GM12878 (cell line): ENCODE data around the gene ALKBH8. TPM values are rescaled to one million over a fixed set of nuclear protein-coding genes. Genes with fewer than 3 reads are reported as not detected.

Source experiments
- ATAC-seq: fragments of 200-7000 bp; cut with Tn5 transposase; 3 replicates; pipeline ENCODE4 v1.9.1; 2020; ENCODE audit warnings: mild to moderate bottlenecking, moderate library complexity
- BruUV-seq: library from RNA; stranded (reverse); fragments of 400-500 nt; replicated peaks from 2 replicates; lab custom pipeline; 2021; lab: Mats Ljungman, UMichigan
- CTCF ChIA-PET: fragments of 300-600 bp; sonication (Branson Sonifier 250); formaldehyde crosslinking; extraction: SDS; loops from one replicate; lab custom pipeline; 2021; ENCODE audit warnings: inconsistent platforms; lab: Yijun Ruan, JAX
- POLR2A ChIA-PET: fragments of 350-600 bp; formaldehyde crosslinking; extraction: SDS; loops from one replicate; lab custom pipeline; 2021; ENCODE audit warnings: inconsistent platforms; lab: Charles Lee
- RAD21 ChIA-PET: fragments of 300-600 bp; sonication (Branson Sonifier 250); formaldehyde crosslinking; loops from one replicate; lab custom pipeline; 2023; ENCODE audit warnings: antibody characterized with exemption; ENCODE audit not compliant: unreplicated experiment; lab: Charles Lee
- SMC1A ChIA-PET: fragments of 300-600 bp; sonication (Branson Sonifier 250); formaldehyde crosslinking; loops from one replicate; lab custom pipeline; 2023; ENCODE audit not compliant: unreplicated experiment, uncharacterized antibody; lab: Charles Lee
- DNase-seq: peaks from one replicate; pipeline ENCODE4 v3.0.0-alpha.2; 2011; ENCODE audit warnings: low read depth, low spot score
- FAIRE-seq: peaks from 3 replicates; lab custom pipeline; 2011; peaks lifted over from hg19 to GRCh38; lab: Jason Lieb, UNC
- H2AFZ ChIP-seq: 2 replicates; pipeline ENCODE4 v1.6.0; 2011; ENCODE audit warnings: low read depth, low read length, control low read depth; ENCODE audit not compliant: control insufficient read depth
- H3K27ac ChIP-seq: 2 replicates; pipeline ENCODE4 v1.5.1; 2011; ENCODE audit warnings: control low read depth; ENCODE audit not compliant: control insufficient read depth, insufficient read depth
- H3K27me3 ChIP-seq, 2 experiments: replicated peaks in 1 of 2; 2 replicates each; pipeline versions ENCODE4 v1.6.0 to v1.6.1; 2011; ENCODE audit warnings: low read length in 1 of 2; ENCODE audit not compliant: control insufficient read depth in 2 of 2, insufficient read depth in 2 of 2
- H3K36me3 ChIP-seq, 2 experiments: 2 replicates each; pipeline ENCODE4 v1.5.1; 2011; ENCODE audit warnings: low read length in 1 of 2; ENCODE audit not compliant: control insufficient read depth in 2 of 2, insufficient read depth in 2 of 2
- H3K4me1 ChIP-seq: 2 replicates; pipeline ENCODE4 v1.6.1; 2011; ENCODE audit warnings: mild to moderate bottlenecking, low read length, moderate library complexity, mixed read lengths; ENCODE audit not compliant: control insufficient read depth, insufficient read depth
- H3K4me2 ChIP-seq: 2 replicates; pipeline ENCODE4 v1.6.0; 2011; ENCODE audit warnings: control low read depth; ENCODE audit not compliant: control insufficient read depth, insufficient read depth
- H3K4me3 ChIP-seq: fragments of 200-600 bp; sonication (generic); 2 replicates; pipeline ENCODE4 v1.5.1; 2016
- H3K79me2 ChIP-seq: 2 replicates; pipeline ENCODE4 v1.6.0; 2011; ENCODE audit warnings: low read length; ENCODE audit not compliant: control insufficient read depth, insufficient read depth
- H3K9ac ChIP-seq: 2 replicates; pipeline ENCODE4 v1.8.0; 2011; ENCODE audit warnings: low read length, control low read depth, mixed read lengths; ENCODE audit not compliant: control insufficient read depth, insufficient read depth
- H3K9me3 ChIP-seq: replicated peaks from 3 replicates; pipeline ENCODE4 v1.5.1; 2011; ENCODE audit warnings: mild to moderate bottlenecking, low read length; ENCODE audit not compliant: control insufficient read depth, insufficient read depth
- H4K20me1 ChIP-seq: 2 replicates; pipeline ENCODE4 v1.6.0; 2011; ENCODE audit not compliant: control insufficient read depth, insufficient read depth
- CREM ChIP-seq: IDR thresholded peaks from 2 replicates; pipeline ENCODE4 v1.6.1; 2014; ENCODE audit warnings: antibody characterized with exemption, low read depth
- E4F1 ChIP-seq: fragments of 450-650 bp; IDR thresholded peaks from 2 replicates; pipeline ENCODE4 v1.6.1; 2018; ENCODE audit warnings: borderline replicate concordance, mild to moderate bottlenecking; ENCODE audit not compliant: partially characterized antibody
- JUNB ChIP-seq: IDR thresholded peaks from 2 replicates; pipeline ENCODE4 v1.6.1; 2016; ENCODE audit warnings: antibody characterized with exemption, mild to moderate bottlenecking
- NFYB ChIP-seq: IDR thresholded peaks from 2 replicates; pipeline ENCODE4 v1.6.1; 2011; ENCODE audit warnings: low read depth, mild to moderate bottlenecking, low read length, improper control_type of control experiment, moderate library complexity; ENCODE audit not compliant: insufficient read depth
- NR2C1 ChIP-seq: fragments of 450-650 bp; IDR thresholded peaks from 2 replicates; pipeline ENCODE4 v1.6.1; 2017; ENCODE audit warnings: antibody characterized with exemption, mild to moderate bottlenecking, moderate library complexity
- NR2F1 ChIP-seq: fragments of 450-650 bp; conservative IDR thresholded peaks from 2 replicates; pipeline ENCODE4 v1.6.1; 2017; ENCODE audit warnings: mild to moderate bottlenecking
- POLR2AphosphoS5 ChIP-seq: IDR thresholded peaks from 2 replicates; pipeline ENCODE4 v1.6.1; 2011; ENCODE audit warnings: mild to moderate bottlenecking, low read length, inconsistent platforms
- RBBP5 ChIP-seq: fragments of 200-600 bp; sonication (generic); conservative IDR thresholded peaks from 2 replicates; pipeline ENCODE4 v1.6.1; 2016
- RELB ChIP-seq: fragments of 450-650 bp; IDR thresholded peaks from 2 replicates; pipeline ENCODE4 v1.6.1; 2017; ENCODE audit warnings: low read depth, mild to moderate bottlenecking, moderate library complexity
- SMC3 ChIP-seq: IDR thresholded peaks from 2 replicates; pipeline ENCODE4 v1.6.1; 2011; ENCODE audit warnings: low read length, improper control_type of control experiment, borderline replicate concordance
- WRNIP1 ChIP-seq: IDR thresholded peaks from 2 replicates; pipeline ENCODE4 v1.6.1; 2011; ENCODE audit warnings: low read depth, low read length, improper control_type of control experiment, borderline replicate concordance
- YY1 ChIP-seq: IDR thresholded peaks from 2 replicates; pipeline ENCODE4 v1.6.1; 2011; ENCODE audit warnings: low read depth, mild to moderate bottlenecking, low read length
- ZBTB40 ChIP-seq: fragments of 450-650 bp; IDR thresholded peaks from 2 replicates; pipeline ENCODE4 v1.6.1; 2016; ENCODE audit warnings: mild to moderate bottlenecking, moderate library complexity, borderline replicate concordance
- ZNF207 ChIP-seq: fragments of 450-650 bp; IDR thresholded peaks from 2 replicates; pipeline ENCODE4 v1.6.1; 2014; ENCODE audit warnings: antibody characterized with exemption, mild to moderate bottlenecking, borderline replicate concordance
- WGBS: methylation state at CpG from one replicate; pipeline ENCODE4 v1.1.6; 2016; ENCODE audit warnings: low lambda C conversion rate; ENCODE audit not compliant: insufficient replicate concordance, insufficient coverage; ENCODE audit errors: missing lambda C conversion rate; 5-methylcytosine and 5-hydroxymethylcytosine counted together
- in situ Hi-C: fragments of 300-500 bp; cut with MboI; formaldehyde crosslinking; loops from 9 replicates; pipeline ENCODE4 v1.14.3; 2018; ENCODE audit warnings: mixed read lengths
- intact Hi-C: fragments of 100-400 bp; cut with micrococcal nuclease; formaldehyde crosslinking; loops from one replicate; pipeline ENCODE4 v1.14.2; 2022; ENCODE audit not compliant: unreplicated experiment
- polyA plus RNA-seq, 11 experiments: library from polyadenylated mRNA; depleted of rRNA in 4 of 11; unstranded in 6 of 11; stranded (reverse) in 5 of 11; fragments of >200 nt; fragmentation: Nextera tagmentation in 4 of 11; fragmentation: Illumina TruSeq in 1 of 11; extraction: Ambion mirVana in 4 of 11; extraction: Trizol in 1 of 11; gene quantifications; 1 replicate in 1 of 11; 2 replicates in 10 of 11; pipeline versions ENCODE4 v1.2.1 to v1.2.3, GENCODE V29; 2011 to 2016; ENCODE audit warnings: inconsistent platforms in 2 of 11, missing spikeins in 2 of 11, low read depth in 1 of 11
- total RNA-seq, 4 experiments: library from RNA; depleted of rRNA in 3 of 4; stranded (reverse); fragments of >200 nt in 3 of 4; fragmentation: Illumina TruSeq in 1 of 4; extraction: Trizol in 1 of 4; gene quantifications; 2 replicates each; pipeline versions ENCODE4 v1.2.1 to v1.2.3, GENCODE V29; 2013 to 2021

ALKBH8 gene
- total and polyA plus RNA-seq, 10 of the 15 experiments (the other 5 are each of a cell fraction or from before 2014, with no cell fraction given) = 4.6 to 13.1 (median 9.5) TPM

- in situ Hi-C loops = no loop called here
- ChIA-PET CTCF (interaction anchor here (0.7 to 1.7 kb wide), 4 partner anchors 12 to 106 kb away, joined by 3 to 7 read pairs (median 4); no protein-coding TSS in a partner anchor), POLR2A (interaction anchor here (0.6 to 2.5 kb wide), 2 partner anchors 10 to 291 kb away, joined by 3 to 20 read pairs; no protein-coding TSS in a partner anchor), RAD21 (interaction anchor here (0.7 to 1.1 kb wide), 3 partner anchors 10 to 203 kb away, joined by 3 read pairs; no protein-coding TSS in a partner anchor), SMC1A (interaction anchor here (0.7 to 2.2 kb wide), 8 partner anchors 10 to 407 kb away, joined by 3 to 13 read pairs (median 3); no protein-coding TSS in a partner anchor)
- Histone ChIP-seq H3K4me3 (peak within 1 kb of the TSS; percentile 81), H3K9me3 (no peaks in the 10 kb centered on the region), H3K36me3 (peaks cover 4 to 5% of the 10 kb centered on the region in 2 experiments; a peak in 3 of 4 replicates), H4K20me1 (no peaks in the 10 kb centered on the region), H3K4me2 (peak within 1 kb of the TSS; percentile 55), H3K27ac (peak within 1 kb of the TSS; percentile 64), H3K27me3 (no peaks in the 10 kb centered on the region), H3K9ac (peak within 1 kb of the TSS; percentile 79), H3K4me1 (no peaks in the 10 kb centered on the region), H3K79me2 (peaks cover 18% of the 10 kb centered on the region), H2AFZ (peak within 1 kb of the TSS; percentile 94)
- TSS peak; percentile 97 for BruUV-seq
- peak; percentile 98 for ATAC-seq
- 3% methylated on average over 30 of the region's 30 CpGs for WGBS
- DNase-seq = peak; percentile 93
- FAIRE-seq = peak; percentile 90
- intact Hi-C loops = no loop called here
- TF ChIP-seq CREM = peak; percentile 65
- TF ChIP-seq POLR2AphosphoS5 = peak; percentile 94
- no peak for TF ChIP-seq NR2F1
- no peak for TF ChIP-seq NR2C1
- TF ChIP-seq YY1 = peak; percentile 97
- peak; percentile 86 for TF ChIP-seq RELB
- TF ChIP-seq ZBTB40 = peak; percentile 51; the same call in 1 of the 2 replicates
- TF ChIP-seq WRNIP1 = no peak
- peak; percentile 99 for TF ChIP-seq E4F1
- TF ChIP-seq ZNF207 = peak; percentile 81; the same call in 1 of the 2 replicates
- TF ChIP-seq SMC3 = no peak
- no peak for TF ChIP-seq RBBP5
- no peak for TF ChIP-seq NFYB
- no peak for TF ChIP-seq JUNB
Observed at GRCh38 chr11:107457558-107458271, 107.8 kb downstream of the ALKBH8 start, which contains the start of gene CWF19L2. Gene CWF19L2 (minus strand): TSS chr11:107457825. CDS start chr11:107457816, 9 bp downstream.
